HUES6 (cell line): Measurements from ENCODE around the gene EFCAB6.
A peak's percentile ranks its signal among the peaks of the same experiment; 100 is the strongest.

Experiments
- H3K27ac ChIP-seq: 2 replicates; pipeline ENCODE4 v1.7.0; 2013; ENCODE audit warnings: low read depth, mild to moderate bottlenecking, low read length, inconsistent platforms
- H3K27me3 ChIP-seq: 2 replicates; pipeline ENCODE4 v1.6.1; 2013; ENCODE audit warnings: low read length; ENCODE audit not compliant: control insufficient read depth, insufficient read depth
- H3K36me3 ChIP-seq: 2 replicates; pipeline ENCODE4 v1.6.1; 2013; ENCODE audit warnings: low read length; ENCODE audit not compliant: control insufficient read depth, insufficient read depth
- H3K4me1 ChIP-seq: 2 replicates; pipeline ENCODE4 v1.6.1; 2013; ENCODE audit warnings: low read length; ENCODE audit not compliant: control insufficient read depth, insufficient read depth
- H3K4me3 ChIP-seq: 2 replicates; pipeline ENCODE4 v1.5.1; 2013; ENCODE audit warnings: low read depth, low read length
- H3K9ac ChIP-seq: one replicate; pipeline ENCODE4 v1.6.1; 2013; ENCODE audit warnings: mild to moderate bottlenecking, low read length
- H3K9me3 ChIP-seq: 2 replicates; pipeline ENCODE4 v1.6.1; 2013; ENCODE audit warnings: low read depth, low read length; ENCODE audit not compliant: control insufficient read depth, insufficient read depth

EFCAB6 gene

DNA sequence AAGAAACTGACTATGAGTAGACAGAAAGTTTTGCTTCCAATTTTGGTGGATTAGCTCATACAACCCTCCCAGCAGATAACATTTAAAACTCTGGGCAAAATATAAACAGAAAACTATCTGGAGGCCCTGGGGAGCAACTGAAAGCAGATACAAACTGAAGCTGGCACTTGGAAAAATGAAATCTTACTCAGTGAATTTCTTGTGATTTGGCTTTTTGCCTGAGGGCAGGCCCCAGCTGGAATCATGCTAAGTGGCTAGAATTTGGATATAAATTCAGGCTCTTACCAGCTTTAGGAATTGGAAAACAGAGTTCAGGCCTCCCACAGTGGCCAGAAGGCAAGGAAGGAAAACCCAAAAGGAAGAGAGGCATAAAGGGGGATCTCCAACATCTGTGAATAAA, 85.8 kb downstream of the EFCAB6 start:
- no peak overlapping the region for H3K27ac ChIP-seq
- H3K4me1 ChIP-seq, result peaks cover 14% of the 10 kb centered on the region
- no peaks in the 10 kb centered on the region for H3K27me3 ChIP-seq

DNA sequence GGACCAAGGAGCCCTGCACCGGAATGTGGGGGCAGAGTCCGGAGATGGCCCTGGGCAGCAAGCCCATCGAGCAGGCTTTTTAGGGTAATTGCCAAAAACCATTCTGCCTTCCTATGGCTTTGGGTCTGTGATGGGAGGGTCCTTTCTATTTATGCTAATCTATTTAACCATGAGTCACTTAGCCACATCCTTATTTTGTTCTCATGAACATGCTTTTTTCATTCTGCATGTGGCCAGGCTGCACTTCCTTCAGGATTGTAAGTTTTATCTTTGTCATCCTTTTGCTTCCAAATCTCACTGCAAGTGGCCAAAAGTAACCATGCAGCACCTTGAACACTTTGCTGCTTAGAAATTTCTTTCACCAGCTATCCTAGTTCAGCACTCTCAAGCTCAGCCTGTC, 88.3 kb downstream of the EFCAB6 start:
- H3K36me3 ChIP-seq, result no peaks in the 10 kb centered on the region
- H3K9me3 ChIP-seq, result no peaks in the 10 kb centered on the region
- no peaks in the 10 kb centered on the region for H3K27me3 ChIP-seq
- peaks cover 14% of the 10 kb centered on the region for H3K4me1 ChIP-seq
- no peak overlapping the region for H3K27ac ChIP-seq
- no peak overlapping the region for H3K4me3 ChIP-seq
- H3K9ac ChIP-seq, result no peak overlapping the region

More for the DNA sequence above, 85.8 kb downstream of the EFCAB6 start:
- H3K36me3 ChIP-seq, result no peaks in the 10 kb centered on the region
- H3K4me3 ChIP-seq, result no peak overlapping the region
- H3K9me3 ChIP-seq, result no peaks in the 10 kb centered on the region
- H3K9ac ChIP-seq, result no peak overlapping the region

DNA sequence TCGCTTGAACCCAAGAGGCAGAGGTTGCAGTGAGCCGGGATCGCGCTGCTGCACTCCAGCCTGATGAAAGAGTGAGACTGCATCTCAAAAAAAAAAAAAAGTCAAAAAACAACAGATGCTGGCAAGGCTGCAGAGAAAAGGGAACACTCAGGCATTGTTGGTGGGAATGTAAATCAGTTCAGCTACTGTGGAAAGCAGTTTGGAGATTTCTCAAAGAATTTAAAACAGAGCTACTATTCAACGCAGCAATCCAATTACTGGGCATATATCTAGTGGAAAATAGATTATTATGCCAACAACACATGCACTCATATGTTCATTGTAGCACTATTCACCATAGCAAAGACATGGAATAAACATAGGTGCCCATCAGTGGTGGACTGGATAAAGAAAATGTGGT, 89.7 kb downstream of the EFCAB6 start:
- H3K27ac ChIP-seq, result no peak overlapping the region
- H3K9me3 ChIP-seq, result no peaks in the 10 kb centered on the region
- H3K4me3 ChIP-seq, result no peak overlapping the region
- peaks cover 14% of the 10 kb centered on the region for H3K4me1 ChIP-seq
- H3K9ac ChIP-seq, result no peak overlapping the region
- H3K36me3 ChIP-seq, result no peaks in the 10 kb centered on the region
- H3K27me3 ChIP-seq, result no peaks in the 10 kb centered on the region

DNA sequence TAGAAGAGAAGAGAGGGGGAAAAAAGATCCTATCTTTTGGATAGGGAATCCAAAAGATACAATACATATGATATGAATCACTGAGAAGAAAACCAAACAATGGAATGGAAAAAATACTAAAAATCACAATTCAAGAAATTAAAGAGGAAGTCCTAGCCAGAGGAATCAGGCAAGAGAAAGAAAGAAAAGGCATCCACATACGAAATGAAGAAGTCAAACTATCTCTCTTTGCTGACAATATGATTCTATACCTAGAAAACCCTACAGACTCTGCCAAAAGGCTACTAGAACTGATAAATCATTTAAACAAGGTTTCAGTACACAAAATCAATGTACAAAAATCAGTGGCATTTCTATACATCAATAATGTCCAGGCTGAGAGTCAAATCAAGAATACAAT, 91.4 kb downstream of the EFCAB6 start:
- Histone ChIP-seq H3K27me3 (no peaks in the 10 kb centered on the region), H3K27ac (no peak overlapping the region), H3K4me3 (no peak overlapping the region), H3K36me3 (no peaks in the 10 kb centered on the region), H3K9me3 (no peaks in the 10 kb centered on the region), H3K4me1 (peaks cover 12% of the 10 kb centered on the region), H3K9ac (no peak overlapping the region)

DNA sequence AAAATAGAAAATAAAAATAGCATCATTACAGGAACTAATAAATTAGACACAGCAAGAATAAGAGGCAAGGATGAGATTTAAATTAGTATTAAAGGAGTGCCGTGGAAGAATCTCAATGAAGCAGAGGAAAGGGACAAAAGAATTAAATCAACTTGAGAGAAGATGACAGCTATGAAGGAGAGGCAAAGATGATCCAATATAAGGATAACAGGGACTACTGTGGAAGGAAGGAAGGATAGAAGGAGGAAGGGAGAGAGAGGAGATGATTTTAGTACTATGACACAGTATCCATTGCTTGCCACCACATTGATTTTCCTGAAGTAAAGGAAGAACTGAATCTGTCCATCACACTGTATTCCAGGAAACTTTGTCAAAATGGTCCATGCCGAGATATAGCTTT, 98.0 kb downstream of the EFCAB6 start:
- Histone ChIP-seq H3K9ac (no peak overlapping the region), H3K27ac (no peak overlapping the region), H3K36me3 (no peaks in the 10 kb centered on the region), H3K4me3 (no peak overlapping the region), H3K27me3 (no peaks in the 10 kb centered on the region), H3K4me1 (no peaks in the 10 kb centered on the region), H3K9me3 (no peaks in the 10 kb centered on the region)

DNA sequence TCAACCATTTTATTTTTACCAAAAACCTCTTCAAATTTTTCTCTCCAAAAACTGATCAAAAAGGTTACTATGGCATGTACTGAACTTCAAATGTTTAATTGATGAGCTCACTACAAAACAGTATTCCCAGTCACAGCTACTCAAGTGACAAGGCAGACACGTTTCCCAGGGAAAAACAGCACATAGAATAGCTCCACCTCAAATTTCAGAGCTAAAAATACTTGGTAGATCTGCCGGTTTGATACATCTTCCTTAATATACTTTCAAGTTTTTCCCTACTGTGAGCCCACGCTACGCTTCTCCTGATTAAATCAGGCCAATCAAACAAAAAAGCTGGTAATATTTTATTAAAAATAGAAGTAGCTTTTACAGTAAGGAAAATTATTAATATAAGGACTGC, 100.4 kb downstream of the EFCAB6 start:
- Histone ChIP-seq H3K27me3 (no peaks in the 10 kb centered on the region), H3K4me1 (peaks cover 12% of the 10 kb centered on the region), H3K4me3 (no peak overlapping the region), H3K36me3 (no peaks in the 10 kb centered on the region), H3K9ac (no peak overlapping the region), H3K9me3 (no peaks in the 10 kb centered on the region), H3K27ac (no peak overlapping the region)

DNA sequence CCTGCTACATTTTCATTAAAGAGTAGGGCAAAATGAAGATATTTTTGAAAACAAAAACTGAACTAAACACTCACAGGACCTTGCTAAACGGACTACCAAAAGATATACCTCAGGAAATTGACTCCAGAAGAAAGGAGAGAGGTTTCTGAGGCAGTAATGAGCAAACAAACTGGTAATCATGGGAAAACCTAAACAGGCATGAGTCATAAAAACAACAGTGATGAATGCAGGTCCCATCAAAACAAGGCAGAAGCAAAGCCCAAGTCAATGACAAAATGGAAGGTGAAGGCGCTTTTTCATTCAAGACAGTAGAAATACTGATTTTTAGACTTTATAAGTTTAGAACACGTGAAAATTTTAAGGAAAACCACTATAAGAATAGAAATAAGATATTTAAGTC, 104.5 kb downstream of the EFCAB6 start:
- Histone ChIP-seq H3K27me3 (no peaks in the 10 kb centered on the region), H3K4me3 (no peak overlapping the region), H3K4me1 (peaks cover 23% of the 10 kb centered on the region), H3K36me3 (no peaks in the 10 kb centered on the region), H3K9ac (no peak overlapping the region), H3K9me3 (peaks cover 23% of the 10 kb centered on the region), H3K27ac (no peak overlapping the region)

DNA sequence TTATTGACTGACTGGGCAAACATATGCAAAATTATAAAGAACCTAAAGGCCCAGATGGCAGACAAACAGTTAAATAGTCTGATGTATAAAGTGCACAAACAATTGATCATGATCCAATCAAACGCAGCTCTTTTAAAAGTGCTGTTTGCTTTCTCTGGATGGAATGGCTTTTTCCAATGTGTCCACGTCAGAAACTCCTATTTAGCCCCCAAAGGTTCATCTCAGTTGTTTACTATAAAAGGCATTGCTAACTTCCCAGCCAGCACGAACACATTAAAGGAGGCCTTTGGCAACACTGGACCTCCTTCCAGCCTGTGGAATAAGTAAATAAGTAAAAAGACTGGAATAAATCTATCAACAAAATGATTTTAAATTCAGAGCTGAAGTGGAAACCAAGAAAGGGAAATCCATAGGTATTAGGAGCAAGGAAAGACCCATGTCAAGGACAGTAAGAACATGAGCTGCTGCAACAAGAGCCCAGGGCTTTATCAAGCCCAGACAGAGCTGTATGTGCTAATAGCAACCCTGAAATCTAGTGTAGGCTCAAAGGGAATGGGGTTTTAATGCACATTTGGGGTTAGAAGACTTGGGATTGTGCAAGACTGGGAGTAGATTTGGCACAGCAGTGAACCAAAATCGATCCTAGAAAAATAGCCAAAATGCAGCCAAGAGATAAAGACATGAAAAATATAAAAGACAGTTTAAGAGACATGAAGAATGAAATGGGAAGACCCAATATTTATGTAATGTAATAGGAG, 105.4 kb downstream of the EFCAB6 start:
- H3K27me3 ChIP-seq, result no peaks in the 10 kb centered on the region
- no peak overlapping the region for H3K4me3 ChIP-seq
- peaks cover 23% of the 10 kb centered on the region for H3K9me3 ChIP-seq
- H3K9ac ChIP-seq, result no peak overlapping the region
- H3K27ac ChIP-seq, result peak overlapping the region; percentile 42; the same call in 1 of the 2 replicates
- no peaks in the 10 kb centered on the region for H3K36me3 ChIP-seq
- H3K4me1 ChIP-seq, result peaks cover 23% of the 10 kb centered on the region

DNA sequence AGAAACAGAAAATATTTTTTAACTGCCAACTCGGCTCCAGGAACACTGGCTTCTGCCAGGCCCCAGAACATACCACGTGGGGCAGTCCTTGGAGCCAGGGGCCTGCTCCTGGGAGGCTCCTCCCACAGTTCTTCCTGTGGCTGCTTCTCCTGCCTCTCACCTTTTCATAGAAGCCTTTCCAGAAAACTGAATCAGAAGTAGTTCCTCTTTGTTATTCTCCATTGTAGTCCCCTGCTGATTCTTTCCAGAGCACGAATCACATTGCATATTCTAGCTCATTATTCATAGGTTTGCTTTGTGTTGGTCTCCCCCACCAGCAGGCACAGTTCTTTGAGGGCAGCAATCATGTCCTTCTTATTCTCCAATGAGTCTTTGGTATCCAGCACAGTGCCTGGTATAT, 106.0 kb downstream of the EFCAB6 start:
- H3K4me3 ChIP-seq, result no peak overlapping the region
- H3K27me3 ChIP-seq, result no peaks in the 10 kb centered on the region
- peaks cover 23% of the 10 kb centered on the region for H3K9me3 ChIP-seq
- H3K36me3 ChIP-seq, result no peaks in the 10 kb centered on the region
- peaks cover 23% of the 10 kb centered on the region for H3K4me1 ChIP-seq
- no peak overlapping the region for H3K9ac ChIP-seq
- H3K27ac ChIP-seq, result peak overlapping the region; percentile 42; the same call in 1 of the 2 replicates

DNA sequence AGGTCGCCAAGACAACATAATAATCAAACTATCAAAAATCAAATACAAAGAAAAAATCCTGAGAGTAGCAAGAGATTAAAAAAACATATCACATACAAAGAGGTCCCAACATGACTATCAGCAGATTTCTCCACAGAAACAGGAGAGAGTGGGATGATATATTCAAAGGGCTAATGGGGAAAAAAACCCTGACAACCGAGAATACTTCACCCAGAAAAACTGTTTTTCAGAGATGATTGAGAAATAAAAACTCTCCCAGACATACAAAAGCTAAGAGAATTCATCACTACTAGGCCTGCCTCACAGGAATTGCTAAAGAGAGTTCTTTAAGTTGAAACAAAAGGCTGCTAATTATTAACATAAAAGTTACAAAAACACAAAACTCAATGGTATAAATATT, 108.1 kb downstream of the EFCAB6 start:
- H3K9me3 ChIP-seq, result peaks cover 23% of the 10 kb centered on the region
- no peak overlapping the region for H3K4me3 ChIP-seq

DNA sequence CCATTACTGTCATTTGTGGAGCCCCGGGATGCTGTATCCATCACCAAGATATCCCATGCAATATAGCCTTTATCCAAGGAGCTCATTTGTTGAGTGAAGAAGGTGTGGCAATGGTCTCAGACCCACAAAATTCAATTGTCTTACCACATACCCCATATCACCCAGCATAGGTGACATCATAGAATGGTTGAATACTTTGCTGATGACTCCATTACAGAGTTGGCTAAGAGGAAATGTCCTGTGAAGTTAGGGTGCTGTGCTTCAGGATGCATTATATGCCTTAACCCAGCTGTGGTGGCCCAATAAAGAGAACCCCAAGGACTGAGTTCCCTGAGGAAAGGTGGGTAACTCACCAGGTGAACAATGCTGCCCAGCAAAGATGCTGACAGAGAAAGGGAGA, 113.7 kb downstream of the EFCAB6 start:
- no peak overlapping the region for H3K9ac ChIP-seq
- no peaks in the 10 kb centered on the region for H3K36me3 ChIP-seq
- no peaks in the 10 kb centered on the region for H3K27me3 ChIP-seq
- H3K9me3 ChIP-seq, result peaks cover 6% of the 10 kb centered on the region
- no peak overlapping the region for H3K4me3 ChIP-seq
- no peaks in the 10 kb centered on the region for H3K4me1 ChIP-seq
- H3K27ac ChIP-seq, result no peak overlapping the region

More for the DNA sequence above, 108.1 kb downstream of the EFCAB6 start:
- Histone ChIP-seq H3K27ac (no peak overlapping the region), H3K4me1 (peaks cover 23% of the 10 kb centered on the region), H3K27me3 (no peaks in the 10 kb centered on the region), H3K9ac (no peak overlapping the region), H3K36me3 (no peaks in the 10 kb centered on the region)
